Endothelial cell of umbilical vein (primary cell): ENCODE measurements around the gene PHF12.

ENCODE experiments used
- EZH2 ChIP-seq: IDR thresholded peaks from 2 replicates; pipeline ENCODE4 v1.6.1; 2012; ENCODE audit warnings: borderline replicate concordance, low read depth, mild to moderate bottlenecking, moderate library complexity, low read length, inconsistent platforms; ENCODE audit not compliant: severe bottlenecking
- JUN ChIP-seq: IDR thresholded peaks from 2 replicates; pipeline ENCODE4 v1.6.1; 2011; ENCODE audit warnings: borderline replicate concordance, low read depth; ENCODE audit not compliant: insufficient read length, insufficient read depth
- POLR2A ChIP-seq: IDR thresholded peaks from 2 replicates; pipeline ENCODE4 v1.6.1; 2012; ENCODE audit warnings: low read depth, mild to moderate bottlenecking, control low read depth, low read length
- POLR2AphosphoS5 ChIP-seq: IDR thresholded peaks from 2 replicates; pipeline ENCODE4 v1.6.1; 2012; ENCODE audit warnings: low read depth, mild to moderate bottlenecking, control low read depth, low read length, moderate library complexity; ENCODE audit not compliant: insufficient read depth
- TF ChIP-seq, protein P1 (sequence below), 2 donors: IDR thresholded peaks; 1 replicate in 1 of 2; 2 replicates in 1 of 2; pipeline ENCODE4 v1.5.1; 2011; ENCODE audit warnings: low read length in 2 of 2, mild to moderate bottlenecking in 2 of 2, moderate library complexity in 2 of 2, control low read depth in 1 of 2, inconsistent platforms in 1 of 2, low read depth in 1 of 2; ENCODE audit not compliant: insufficient read depth in 1 of 2; ENCODE audit errors: extremely low read depth in 1 of 2

DNA sequence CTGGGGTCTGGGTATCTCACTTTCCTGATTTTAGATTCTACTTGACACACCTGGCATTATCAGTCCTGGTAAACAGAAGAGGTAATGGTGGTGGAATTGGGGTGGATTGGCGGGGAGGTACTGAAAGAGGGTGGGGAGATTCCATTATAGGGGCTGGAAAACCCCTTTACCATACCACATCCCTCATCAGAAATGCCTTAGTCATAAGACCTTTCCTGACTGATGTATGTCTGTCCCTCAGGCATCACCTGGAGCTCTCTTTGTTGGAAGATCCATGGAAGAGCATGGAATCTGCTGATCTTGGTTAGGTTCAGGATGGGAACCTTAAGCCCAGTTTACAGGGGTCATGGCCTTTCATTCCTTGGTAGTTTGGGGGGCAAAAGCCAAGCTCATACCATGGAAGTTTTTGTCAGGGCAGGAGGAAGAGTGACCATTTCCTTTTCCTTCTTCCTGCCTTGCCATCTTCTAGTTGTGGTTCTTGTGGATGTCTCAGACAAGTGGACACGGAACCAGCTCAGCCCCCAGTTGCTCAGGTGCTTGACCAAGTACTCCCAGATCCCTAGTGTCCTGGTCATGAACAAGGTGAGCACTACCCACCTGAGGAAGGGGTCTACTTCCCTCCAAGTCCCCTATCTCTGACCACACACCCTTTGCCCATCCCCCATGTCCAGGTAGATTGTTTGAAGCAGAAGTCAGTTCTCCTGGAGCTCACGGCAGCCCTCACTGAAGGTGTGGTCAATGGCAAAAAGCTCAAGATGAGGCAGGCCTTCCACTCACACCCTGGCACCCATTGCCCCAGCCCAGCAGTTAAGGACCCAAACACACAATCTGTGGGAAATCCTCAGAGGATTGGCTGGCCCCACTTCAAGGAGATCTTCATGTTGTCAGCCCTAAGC lies 93.2 kb downstream of the PHF12 start:
- TF ChIP-seq, protein P1, sequence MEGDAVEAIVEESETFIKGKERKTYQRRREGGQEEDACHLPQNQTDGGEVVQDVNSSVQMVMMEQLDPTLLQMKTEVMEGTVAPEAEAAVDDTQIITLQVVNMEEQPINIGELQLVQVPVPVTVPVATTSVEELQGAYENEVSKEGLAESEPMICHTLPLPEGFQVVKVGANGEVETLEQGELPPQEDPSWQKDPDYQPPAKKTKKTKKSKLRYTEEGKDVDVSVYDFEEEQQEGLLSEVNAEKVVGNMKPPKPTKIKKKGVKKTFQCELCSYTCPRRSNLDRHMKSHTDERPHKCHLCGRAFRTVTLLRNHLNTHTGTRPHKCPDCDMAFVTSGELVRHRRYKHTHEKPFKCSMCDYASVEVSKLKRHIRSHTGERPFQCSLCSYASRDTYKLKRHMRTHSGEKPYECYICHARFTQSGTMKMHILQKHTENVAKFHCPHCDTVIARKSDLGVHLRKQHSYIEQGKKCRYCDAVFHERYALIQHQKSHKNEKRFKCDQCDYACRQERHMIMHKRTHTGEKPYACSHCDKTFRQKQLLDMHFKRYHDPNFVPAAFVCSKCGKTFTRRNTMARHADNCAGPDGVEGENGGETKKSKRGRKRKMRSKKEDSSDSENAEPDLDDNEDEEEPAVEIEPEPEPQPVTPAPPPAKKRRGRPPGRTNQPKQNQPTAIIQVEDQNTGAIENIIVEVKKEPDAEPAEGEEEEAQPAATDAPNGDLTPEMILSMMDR (IDR thresholded peaks at IDR 0.05; ENCODE audit: extremely low read depth in 1 of 2, insufficient read depth in 1 of 2, low read depth in 1 of 2, low read length in 2 of 2), result no peak
- TF ChIP-seq POLR2A (no peak), POLR2AphosphoS5 (no peak), EZH2 (no peak), JUN (no peak)
